ENCODE measurements around the gene NCBP3. TPM values are rescaled to one million over a fixed set of nuclear protein-coding genes. Genes with fewer than 3 reads are reported as not detected.

The NCBP3 gene
- total RNA-seq, 2 experiments from 2014 or later = 24.5 to 45.7 TPM

DNA sequence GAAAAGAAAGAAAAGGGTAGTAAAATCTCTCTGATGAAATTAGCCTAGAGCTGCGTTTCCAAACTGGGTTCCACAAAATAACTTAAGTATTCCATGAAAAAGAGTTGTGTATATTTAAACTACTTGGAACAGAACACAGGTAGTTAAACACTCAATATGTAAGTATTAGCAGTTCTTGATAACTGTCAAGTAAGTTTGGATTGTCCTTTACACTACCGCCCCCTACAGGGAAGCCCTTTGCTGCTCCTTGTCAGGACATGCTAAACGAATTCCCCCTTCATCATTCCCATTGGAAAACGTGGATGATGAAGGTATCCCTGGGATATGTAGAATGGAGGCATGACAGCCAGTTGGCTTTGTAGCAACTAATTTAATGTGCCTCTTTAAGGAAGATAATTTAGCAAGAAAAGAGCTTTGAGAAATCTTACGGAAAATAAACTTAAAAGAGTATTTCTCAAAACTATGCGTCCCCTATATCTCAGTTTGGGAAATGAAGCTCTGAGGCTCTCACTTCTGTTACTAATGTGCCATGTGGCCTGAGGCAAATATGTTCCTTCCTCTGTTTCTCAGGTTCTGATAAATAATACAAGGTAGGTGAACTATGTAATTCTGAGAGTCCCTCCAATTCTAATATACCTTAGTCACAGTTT lies 18.8 kb downstream of the NCBP3 start:
- no peaks in the 10 kb centered on the region for H3K79me2 ChIP-seq (ENCODE audit: insufficient read depth, low read depth, low read length)
- CTCF ChIA-PET (ENCODE audit: unreplicated experiment) = interaction anchor here (1.7 kb wide), 1 partner anchor 89 kb away, joined by 16 read pairs; no protein-coding TSS in a partner anchor
- intact Hi-C loops (cut with micrococcal nuclease; ENCODE audit: unreplicated experiment) = loop anchor here (1.0 kb wide), 2 partner anchors 90 to 144 kb away; no protein-coding TSS in a partner anchor
- POLR2A ChIA-PET = no interaction called here
- no peak overlapping the region for H3K4me3 ChIP-seq (ENCODE audit: low read depth, low read length, poor library complexity, severe bottlenecking)
- no peaks in the 10 kb centered on the region for H3K4me1 ChIP-seq (ENCODE audit: insufficient read depth, low read length, poor library complexity, severe bottlenecking)
- no peak overlapping the region for H2AFZ ChIP-seq (ENCODE audit: low read length)
- H3K36me3 ChIP-seq (ENCODE audit: insufficient read depth, low read length) = peaks cover 72% of the 10 kb centered on the region
- H4K20me1 ChIP-seq (ENCODE audit: insufficient read depth, low read length) = no peaks in the 10 kb centered on the region
- no peak overlapping the region for H3K27ac ChIP-seq (ENCODE audit: low read depth, low read length, poor library complexity, severe bottlenecking)
- no peaks in the 10 kb centered on the region for H3K9me3 ChIP-seq (ENCODE audit: low read length)
- no peaks in the 10 kb centered on the region for H3K9me2 ChIP-seq (ENCODE audit: insufficient read depth, low read length)
- no peak overlapping the region for H3K4me2 ChIP-seq (ENCODE audit: low read length)
- BruUV-seq (replicated peaks) = no TSS peak
- TF ChIP-seq EZH2phosphoT487 (IDR thresholded peaks at IDR 0.05; ENCODE audit: borderline replicate concordance, low read depth, low read length) (no peak), CTCF (conservative IDR thresholded peaks at IDR 0.05; ENCODE audit: low read length) (peak; percentile 98)
- DNase-seq (ENCODE audit: low spot score) = peak; percentile 73

- Histone ChIP-seq H3K4me2 (ENCODE audit: low read length) (no peak overlapping the region), H3K9me3 (ENCODE audit: low read length) (no peaks in the 10 kb centered on the region), H2AFZ (ENCODE audit: low read length) (no peak overlapping the region), H4K20me1 (ENCODE audit: insufficient read depth, low read length) (no peaks in the 10 kb centered on the region), H3K4me3 (ENCODE audit: low read depth, low read length, poor library complexity, severe bottlenecking) (no peak overlapping the region), H3K36me3 (ENCODE audit: insufficient read depth, low read length) (peaks cover 82% of the 10 kb centered on the region), H3K27ac (ENCODE audit: low read depth, low read length, poor library complexity, severe bottlenecking) (no peak overlapping the region), H3K4me1 (ENCODE audit: insufficient read depth, low read length, poor library complexity, severe bottlenecking) (no peaks in the 10 kb centered on the region), H3K9me2 (ENCODE audit: insufficient read depth, low read length) (no peaks in the 10 kb centered on the region), H3K79me2 (ENCODE audit: insufficient read depth, low read depth, low read length) (no peaks in the 10 kb centered on the region)
- no peak for DNase-seq (ENCODE audit: low spot score)
- no TSS peak for BruUV-seq (replicated peaks)
- intact Hi-C loops (cut with micrococcal nuclease; ENCODE audit: unreplicated experiment) = no loop called here
- ChIA-PET CTCF (ENCODE audit: unreplicated experiment) (interaction anchor here (0.8 to 1.7 kb wide), 2 partner anchors 88 to 89 kb away, joined by 3 to 16 read pairs; no protein-coding TSS in a partner anchor), POLR2A (interaction anchor here (1.5 kb wide), 1 partner anchor 88 kb away, joined by 3 read pairs; no protein-coding TSS in a partner anchor)
- TF ChIP-seq EZH2phosphoT487 (IDR thresholded peaks at IDR 0.05; ENCODE audit: borderline replicate concordance, low read depth, low read length) (no peak), CTCF (conservative IDR thresholded peaks at IDR 0.05; ENCODE audit: low read length) (no peak)
These were observed 19.9 kb downstream of the NCBP3 start for GRCh38 chr17:3826191-3826590.

- no peak overlapping the region for H3K4me2 ChIP-seq (ENCODE audit: low read length)
- H3K27ac ChIP-seq (ENCODE audit: low read depth, low read length, poor library complexity, severe bottlenecking) = no peak overlapping the region
- H2AFZ ChIP-seq (ENCODE audit: low read length) = no peak overlapping the region
- intact Hi-C loops (cut with micrococcal nuclease; ENCODE audit: unreplicated experiment) = no loop called here
- H3K9me2 ChIP-seq (ENCODE audit: insufficient read depth, low read length) = no peaks in the 10 kb centered on the region
- DNase-seq (ENCODE audit: low spot score) = no peak
- POLR2A ChIA-PET = interaction anchor here (0.6 to 0.7 kb wide), 4 partner anchors 15 to 258 kb away, joined by 3 to 5 read pairs (median 4); no protein-coding TSS in a partner anchor
- H3K79me2 ChIP-seq (ENCODE audit: insufficient read depth, low read depth, low read length) = no peaks in the 10 kb centered on the region
- H4K20me1 ChIP-seq (ENCODE audit: insufficient read depth, low read length) = no peaks in the 10 kb centered on the region
- no peaks in the 10 kb centered on the region for H3K9me3 ChIP-seq (ENCODE audit: low read length)
- TF ChIP-seq CTCF (conservative IDR thresholded peaks at IDR 0.05; ENCODE audit: low read length) (no peak), EZH2phosphoT487 (IDR thresholded peaks at IDR 0.05; ENCODE audit: borderline replicate concordance, low read depth, low read length) (no peak)
- no peak overlapping the region for H3K4me3 ChIP-seq (ENCODE audit: low read depth, low read length, poor library complexity, severe bottlenecking)
- BruUV-seq (replicated peaks) = no TSS peak
- peaks cover 17% of the 10 kb centered on the region for H3K4me1 ChIP-seq (ENCODE audit: insufficient read depth, low read length, poor library complexity, severe bottlenecking)
- H3K36me3 ChIP-seq (ENCODE audit: insufficient read depth, low read length) = peaks cover 98% of the 10 kb centered on the region
- CTCF ChIA-PET (ENCODE audit: unreplicated experiment) = no interaction called here
These were observed 24.9 kb downstream of the NCBP3 start for GRCh38 chr17:3821101-3821500.
